GM18498 (cell line): ENCODE measurements around the gene ADARB1.

ENCODE experiments used
- ATAC-seq: cut with Tn5 transposase; IDR thresholded peaks from one replicate; pipeline ENCODE4 v1.9.1; 2021; ENCODE audit warnings: mild to moderate bottlenecking, moderate library complexity; ENCODE audit not compliant: unreplicated experiment

ADARB1 gene

DNA sequence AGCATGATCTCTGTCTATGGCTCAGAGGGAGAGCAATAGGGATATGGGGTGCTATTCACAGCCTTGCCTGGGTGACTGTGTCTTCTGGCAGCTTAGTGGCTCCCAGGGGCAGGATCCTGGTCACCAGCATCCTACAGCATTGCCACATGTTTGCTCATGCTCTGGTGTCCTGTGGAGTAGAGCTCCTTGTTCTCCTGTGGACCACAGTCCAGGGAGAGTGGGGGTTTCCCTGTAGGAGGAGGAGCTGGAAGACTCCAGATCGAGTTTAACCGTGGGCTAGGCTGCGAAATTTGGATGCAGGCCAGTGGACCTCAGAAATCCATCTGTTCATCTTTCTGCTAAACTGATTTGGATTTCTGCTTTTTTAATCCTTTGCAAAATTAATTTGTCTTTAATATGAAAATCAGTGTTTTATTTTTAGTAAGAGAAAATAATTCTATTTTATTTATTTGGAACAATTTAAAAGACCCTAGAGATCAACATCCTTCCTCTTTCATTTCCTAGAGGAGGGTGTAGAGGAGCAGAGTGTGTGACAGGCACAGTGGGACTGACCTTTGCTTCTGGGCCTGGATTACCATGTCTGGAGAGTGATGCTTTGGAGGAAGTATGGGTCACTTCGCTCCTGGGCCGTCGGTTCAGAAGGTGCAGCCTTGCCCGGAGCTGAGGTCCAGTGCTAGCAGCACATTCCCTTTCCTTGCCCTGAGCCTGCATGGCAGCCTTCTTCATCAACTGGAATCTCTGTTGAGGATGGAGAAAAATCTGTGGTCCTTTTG lies 17.4 kb downstream of the ADARB1 start:
- no peak for ATAC-seq

- no peak for ATAC-seq
Observed at GRCh38 chr21:45093035-45093532, 18.7 kb downstream of the ADARB1 start.

GRCh38 chr21:45094412-45094811 lies 20.0 kb downstream of the ADARB1 start:
- ATAC-seq: no peak

GRCh38 chr21:45095505-45095904 lies 21.1 kb downstream of the ADARB1 start:
- ATAC-seq: no peak

DNA sequence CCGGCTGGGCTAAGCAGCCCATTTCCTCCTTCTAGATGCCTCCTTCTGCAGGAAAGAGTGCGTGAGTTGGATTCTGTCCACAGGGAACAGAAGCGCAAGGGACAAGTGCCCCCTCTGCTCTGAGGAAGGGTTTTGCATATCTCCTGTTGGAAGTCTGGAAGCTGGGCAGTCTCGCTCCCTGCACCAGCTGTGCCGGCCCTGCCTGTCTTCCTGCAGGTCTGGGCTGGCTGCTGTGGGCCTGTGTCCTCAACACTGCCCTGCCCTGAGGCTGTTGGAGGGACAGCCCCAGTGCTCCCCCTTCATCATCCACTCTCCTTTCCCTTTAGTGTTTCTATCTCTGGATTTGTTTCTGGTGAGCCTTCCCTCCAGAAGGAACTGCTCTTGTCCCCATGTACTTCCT lies 21.8 kb downstream of the ADARB1 start:
- ATAC-seq: no peak

DNA sequence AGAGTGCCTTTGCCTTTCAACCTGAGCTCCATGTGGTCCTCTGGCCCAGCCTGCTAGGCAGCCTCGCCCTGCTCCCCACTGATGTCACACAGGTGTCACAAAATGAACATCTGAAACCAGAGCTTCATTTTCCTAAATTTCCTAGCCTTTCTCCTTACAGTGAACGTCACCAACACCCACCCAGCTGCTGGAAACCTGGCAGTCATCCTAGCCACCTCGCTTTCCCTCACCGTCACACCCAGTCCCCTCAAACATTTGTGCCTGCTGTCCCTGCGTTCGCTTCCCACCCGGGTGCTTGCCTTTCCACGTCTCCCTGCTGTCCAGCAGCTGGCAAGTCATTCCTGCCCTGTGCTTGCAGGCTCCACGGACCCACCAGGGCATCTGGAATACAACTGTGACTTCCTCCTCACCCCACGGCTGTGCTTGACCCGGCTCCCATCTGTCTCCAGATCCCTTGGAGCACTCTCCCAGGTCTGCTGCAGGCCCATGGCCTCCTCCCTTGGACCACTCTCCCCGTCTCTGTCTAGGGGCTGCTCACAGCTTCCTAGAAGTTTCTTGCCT lies 23.5 kb downstream of the ADARB1 start:
- no peak for ATAC-seq

DNA sequence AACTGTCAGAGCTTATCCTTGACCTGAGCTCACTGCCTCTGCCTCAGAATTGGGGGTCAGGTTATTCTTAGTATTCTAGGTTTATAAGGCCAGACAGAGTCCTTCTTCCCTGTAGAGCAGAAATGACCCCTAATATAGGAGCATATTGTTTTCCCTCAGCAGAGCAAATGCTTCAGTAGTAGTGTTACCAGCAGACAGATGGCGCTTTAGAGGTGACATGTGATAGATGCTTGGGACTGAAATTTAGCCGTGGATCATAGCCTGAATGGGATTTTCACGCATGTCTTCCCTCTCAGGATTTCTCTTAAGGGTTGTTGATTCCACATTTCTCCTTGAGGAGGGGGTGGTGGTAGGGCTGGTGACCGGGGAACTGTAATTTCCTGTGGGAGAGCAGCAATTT lies 24.5 kb downstream of the ADARB1 start:
- no peak for ATAC-seq

DNA sequence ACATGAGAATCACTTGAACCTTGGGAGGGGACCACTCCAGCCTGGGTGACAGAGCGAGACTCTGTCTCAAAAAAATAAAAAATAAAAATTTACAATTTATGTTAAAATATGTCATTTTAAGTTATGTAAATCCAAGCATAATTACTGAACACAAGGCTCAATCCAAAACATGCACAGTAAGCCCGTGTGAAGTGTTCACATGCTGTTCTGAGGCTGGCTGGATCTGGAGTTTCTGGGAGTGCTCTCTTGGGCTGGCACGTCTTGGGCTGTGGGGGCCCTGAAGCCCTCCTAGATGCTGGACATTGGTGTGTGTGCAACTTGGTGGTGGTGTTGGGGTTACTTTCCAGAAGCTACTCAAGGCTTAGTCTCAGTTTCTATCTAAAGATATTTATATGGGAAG lies 25.2 kb downstream of the ADARB1 start:
- no peak for ATAC-seq

GRCh38 chr21:45100866-45101265 lies 26.5 kb downstream of the ADARB1 start:
- ATAC-seq: no peak

DNA sequence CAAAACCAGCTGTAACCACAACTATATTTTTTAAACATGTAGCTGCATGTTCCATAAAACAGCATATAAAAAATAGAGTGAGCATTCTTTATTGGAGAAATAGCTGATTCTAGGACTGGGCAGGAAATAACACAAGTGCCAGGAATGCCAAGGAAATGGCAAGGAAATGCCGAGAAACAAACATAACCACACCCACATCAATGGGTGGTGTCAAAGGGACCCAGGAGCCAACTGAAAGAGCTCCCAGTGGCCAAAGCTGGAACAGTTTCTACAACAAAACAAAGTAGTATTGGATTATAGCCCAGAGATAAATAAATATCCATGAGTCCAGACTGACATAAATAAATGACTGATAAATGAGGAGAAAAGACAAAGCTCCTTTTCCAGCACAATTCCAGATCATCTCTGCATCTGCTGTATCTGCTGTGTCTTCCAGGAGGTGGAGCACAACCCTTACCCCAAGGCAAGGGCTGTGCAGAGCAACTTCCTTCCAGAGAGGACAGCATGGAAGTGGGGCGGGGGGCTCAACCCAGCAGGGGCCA lies 28.1 kb downstream of the ADARB1 start:
- ATAC-seq: no peak

GRCh38 chr21:45103971-45104520 lies 29.7 kb downstream of the ADARB1 start:
- no peak for ATAC-seq

GRCh38 chr21:45104560-45104959 lies 30.2 kb downstream of the ADARB1 start:
- ATAC-seq: no peak

DNA sequence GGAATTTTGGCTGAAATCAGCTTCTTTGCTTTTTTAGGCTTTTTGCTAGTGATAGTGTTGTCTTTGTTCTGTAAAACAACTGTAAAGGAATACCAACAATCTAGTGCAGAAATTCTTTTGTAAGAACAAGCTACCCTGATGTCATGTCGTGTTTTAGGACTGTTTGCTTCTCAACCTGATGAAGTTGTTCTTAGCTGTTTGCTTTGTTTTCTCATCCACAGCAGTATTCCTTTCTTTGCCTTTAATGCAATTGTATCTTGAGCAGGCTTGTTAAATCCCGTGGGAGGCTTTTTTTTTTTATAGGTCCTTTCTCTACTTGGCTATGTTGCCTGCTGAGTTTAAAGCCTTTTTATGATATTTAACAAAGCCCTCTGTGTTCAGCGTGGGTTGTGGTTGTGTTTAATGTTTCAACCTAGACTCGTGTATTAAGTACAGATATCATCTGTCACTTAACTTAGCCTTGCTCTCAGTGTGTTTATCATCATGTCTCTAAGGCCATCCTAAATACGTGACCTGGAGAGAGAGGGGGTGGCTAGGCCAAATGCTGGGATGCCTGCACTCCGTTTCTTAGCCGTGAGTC lies 31.6 kb downstream of the ADARB1 start:
- ATAC-seq: no peak

DNA sequence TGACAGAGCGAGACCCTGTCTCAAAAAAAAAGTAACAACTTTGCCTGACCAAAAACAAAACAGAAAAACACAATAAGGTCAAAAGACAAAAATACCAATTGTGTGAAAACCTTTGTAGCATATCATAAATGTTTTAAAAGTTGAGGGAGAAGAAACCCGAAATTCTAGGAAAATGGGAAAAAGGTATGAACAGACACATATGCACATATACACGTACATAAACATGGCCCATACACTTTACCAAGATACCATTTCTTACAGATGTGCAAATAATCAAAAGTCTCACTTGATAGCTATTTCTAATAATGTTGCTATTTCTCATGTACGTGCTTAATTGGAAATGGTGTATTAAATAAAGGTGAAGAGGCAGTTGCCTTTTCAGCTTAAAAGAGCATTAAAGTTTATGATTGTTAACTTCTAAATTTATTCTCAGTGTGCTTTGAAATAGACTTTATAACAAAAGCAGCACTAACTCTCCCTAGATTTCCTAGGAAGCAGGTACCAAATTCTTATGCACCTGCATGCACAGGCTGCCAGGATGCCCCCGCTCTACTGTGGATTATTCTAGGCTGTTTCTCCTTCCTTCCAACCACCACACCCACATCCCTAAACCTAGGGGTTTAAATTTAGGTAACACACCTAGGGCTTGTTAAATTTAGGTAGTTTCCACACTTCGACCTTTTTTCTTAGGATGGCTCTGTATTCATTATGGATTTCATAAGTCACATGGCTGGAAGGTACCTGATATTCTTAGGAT lies 33.8 kb downstream of the ADARB1 start:
- ATAC-seq: no peak

DNA sequence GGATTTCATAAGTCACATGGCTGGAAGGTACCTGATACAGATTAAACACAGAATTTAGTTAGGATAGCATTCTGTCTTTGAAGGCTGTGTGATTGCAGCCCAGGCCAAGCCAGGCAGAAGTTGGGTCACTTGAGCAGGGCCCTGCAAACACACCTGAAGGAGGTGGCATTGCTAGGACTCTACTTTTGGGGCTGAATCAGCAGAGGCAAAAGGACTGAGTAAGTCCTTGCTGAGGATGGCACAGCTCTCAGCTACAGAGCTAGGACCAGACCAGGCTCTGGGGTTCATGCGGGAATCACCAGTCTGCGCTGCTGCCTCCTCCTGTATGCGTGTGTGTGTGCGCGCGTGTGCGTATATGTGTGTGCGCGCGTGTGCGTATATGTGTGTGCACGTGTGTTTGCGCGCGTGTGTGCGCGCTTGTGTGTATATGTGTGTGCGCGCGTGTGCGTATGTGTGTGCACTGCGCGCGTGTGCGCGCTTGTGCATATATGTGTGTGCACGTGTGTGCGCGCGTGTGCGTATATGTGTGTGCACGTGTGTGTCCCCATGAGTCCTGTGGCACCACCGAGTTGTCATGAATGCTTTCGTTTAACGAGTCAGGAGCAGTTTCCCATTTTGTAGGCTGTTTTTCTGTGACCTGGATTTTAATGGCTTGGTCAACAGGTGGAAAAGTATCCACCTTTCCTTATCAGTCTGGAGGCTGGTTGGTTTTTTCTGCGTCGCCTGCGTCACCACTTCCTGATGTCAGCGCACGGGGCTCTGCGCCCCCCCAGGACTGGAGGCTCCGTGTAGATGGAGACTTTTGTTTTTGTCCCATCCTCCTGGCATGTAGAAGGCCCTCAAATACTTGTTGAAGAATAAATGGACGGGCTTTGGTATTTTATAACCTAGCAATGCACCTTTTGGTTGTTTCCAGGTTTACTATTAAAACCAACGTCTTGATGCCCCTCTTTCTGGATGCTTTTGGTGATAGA lies 34.7 kb downstream of the ADARB1 start:
- no peak for ATAC-seq

DNA sequence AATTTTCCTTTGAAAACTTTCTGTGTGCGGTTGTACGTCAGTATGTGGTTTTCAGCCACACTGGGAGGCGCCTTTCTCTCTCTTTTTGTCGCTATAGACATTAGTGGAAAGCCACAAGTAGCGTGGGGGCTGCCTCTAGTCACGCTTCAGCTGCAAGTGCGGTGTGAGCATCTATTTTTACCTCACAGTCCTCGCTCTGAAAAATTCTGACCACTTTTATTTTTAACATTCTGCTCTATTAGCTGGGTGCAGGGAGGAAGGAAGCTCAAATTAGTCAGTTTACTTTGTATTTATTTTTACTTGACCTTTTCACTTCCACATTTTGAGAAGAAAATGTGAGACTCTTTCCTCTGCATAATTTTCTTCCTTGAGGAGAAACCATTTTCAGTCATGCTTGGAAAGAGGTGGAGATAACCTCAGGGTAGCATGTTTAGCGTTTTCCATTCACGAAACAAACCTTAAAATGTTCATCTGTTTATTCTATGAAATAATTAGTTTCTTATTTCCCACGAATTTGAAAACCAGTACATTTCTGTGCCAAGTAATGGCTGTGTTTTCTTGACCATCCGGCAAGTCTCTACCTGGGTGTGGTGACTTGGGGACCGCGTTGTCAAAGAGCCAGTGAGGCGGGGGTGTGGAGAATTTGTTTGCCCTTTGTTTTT lies 35.6 kb downstream of the ADARB1 start:
- peak; percentile 90 for ATAC-seq

DNA sequence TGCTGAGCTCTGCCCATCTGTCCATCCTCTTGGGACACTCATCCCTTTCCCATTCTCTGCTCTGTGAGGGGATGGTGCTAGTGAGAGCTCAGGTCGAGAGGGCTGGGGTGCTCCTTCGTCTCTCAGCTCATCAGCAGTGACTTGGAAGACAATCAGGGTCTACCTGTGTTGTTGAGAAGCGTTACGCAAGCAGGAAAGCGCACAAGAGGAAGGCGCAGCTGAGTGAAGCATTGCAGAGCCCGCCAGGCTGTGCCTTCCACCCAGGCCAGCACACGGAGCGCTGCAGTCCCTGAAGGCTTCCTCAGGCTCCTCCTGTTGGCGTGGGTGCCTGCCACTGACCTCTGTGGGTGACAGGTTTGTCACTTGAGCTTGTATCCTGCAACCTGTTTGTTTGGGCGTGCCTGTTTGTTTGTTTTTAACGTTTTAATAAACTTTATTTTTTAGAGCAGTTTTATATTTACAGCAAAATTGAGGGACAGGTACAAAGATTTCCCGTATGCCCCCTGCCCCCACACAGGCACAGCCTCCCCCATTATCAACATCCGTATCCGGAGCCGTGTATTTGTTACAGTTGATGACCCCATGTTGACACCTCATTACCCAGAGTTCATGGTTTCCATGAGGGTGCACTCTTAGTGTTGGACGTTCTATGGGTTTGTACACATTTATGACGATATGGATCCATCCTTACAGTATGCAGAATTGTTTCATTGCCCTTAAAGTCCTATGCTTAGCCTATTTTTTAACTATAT lies 36.7 kb downstream of the ADARB1 start:
- ATAC-seq: no peak

DNA sequence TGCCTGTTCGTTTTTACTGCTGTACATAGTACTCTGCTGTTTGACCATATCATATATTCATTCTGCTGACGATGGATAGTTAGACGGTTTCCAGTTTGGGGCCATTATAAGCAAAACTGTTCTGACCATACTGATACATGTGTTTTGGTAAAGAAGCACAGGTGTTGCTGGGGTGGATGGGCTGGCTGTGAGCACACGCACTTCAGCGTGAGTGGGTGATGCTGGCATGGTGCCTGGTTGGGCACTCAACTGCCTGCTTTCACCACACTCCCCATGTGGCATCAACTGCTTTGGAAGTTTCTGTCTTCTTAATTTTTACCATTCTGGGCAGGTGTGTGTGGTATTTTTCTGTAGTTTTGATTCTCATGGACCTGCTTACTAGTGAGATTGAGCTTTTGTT lies 37.3 kb downstream of the ADARB1 start:
- no peak for ATAC-seq

DNA sequence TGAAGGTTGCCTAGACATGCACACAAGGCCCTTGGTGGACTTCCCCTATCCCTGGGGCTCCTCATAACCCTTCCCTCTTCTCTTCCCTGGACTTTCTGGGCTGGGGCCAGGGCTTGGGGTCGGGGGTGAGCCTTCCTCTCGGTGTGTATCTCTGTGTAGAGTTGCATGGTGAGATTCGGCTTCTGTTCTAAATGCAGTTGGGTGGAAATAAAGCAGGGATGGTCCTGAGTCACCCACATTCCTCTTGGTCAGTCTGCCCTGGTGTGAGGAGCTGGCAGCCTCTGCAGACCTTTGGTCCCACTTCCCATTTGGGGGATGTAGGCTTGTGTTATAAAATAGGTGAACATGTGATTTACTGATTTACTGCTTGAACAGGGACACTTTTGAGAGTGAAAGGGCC lies 38.0 kb downstream of the ADARB1 start:
- ATAC-seq: no peak
